Measurements from ENCODE around the gene DOCK4. TPM values are rescaled to one million over a fixed set of nuclear protein-coding genes. Genes with fewer than 3 reads are reported as not detected.

DOCK4 gene
- total and polyA plus RNA-seq, 7 donors: 1.8 to 12.7 (median 7.1) TPM

GRCh38 chr7:112010109-112010508 lies 196.1 kb downstream of the DOCK4 start:
- intact Hi-C loops (cut with DNase I): no loop called here
- WGBS, 3 donors: 90 to 96% (median 95%) methylated on average over 2 of the region's 2 CpGs
- Histone ChIP-seq H3K9me3 (no peaks in the 10 kb centered on the region), H3K4me3 (no peak overlapping the region), H3K27ac (no peak overlapping the region), H3K4me1 (peaks cover 4% of the 10 kb centered on the region), H3K36me3 (ENCODE audit: insufficient read depth in 1 of 2, low read depth in 1 of 2) (no peaks in the 10 kb centered on the region), H3K27me3 (ENCODE audit: insufficient read depth in 3 of 3, low read length in 2 of 3) (no peaks in the 10 kb centered on the region)
- TF ChIP-seq, protein P1, sequence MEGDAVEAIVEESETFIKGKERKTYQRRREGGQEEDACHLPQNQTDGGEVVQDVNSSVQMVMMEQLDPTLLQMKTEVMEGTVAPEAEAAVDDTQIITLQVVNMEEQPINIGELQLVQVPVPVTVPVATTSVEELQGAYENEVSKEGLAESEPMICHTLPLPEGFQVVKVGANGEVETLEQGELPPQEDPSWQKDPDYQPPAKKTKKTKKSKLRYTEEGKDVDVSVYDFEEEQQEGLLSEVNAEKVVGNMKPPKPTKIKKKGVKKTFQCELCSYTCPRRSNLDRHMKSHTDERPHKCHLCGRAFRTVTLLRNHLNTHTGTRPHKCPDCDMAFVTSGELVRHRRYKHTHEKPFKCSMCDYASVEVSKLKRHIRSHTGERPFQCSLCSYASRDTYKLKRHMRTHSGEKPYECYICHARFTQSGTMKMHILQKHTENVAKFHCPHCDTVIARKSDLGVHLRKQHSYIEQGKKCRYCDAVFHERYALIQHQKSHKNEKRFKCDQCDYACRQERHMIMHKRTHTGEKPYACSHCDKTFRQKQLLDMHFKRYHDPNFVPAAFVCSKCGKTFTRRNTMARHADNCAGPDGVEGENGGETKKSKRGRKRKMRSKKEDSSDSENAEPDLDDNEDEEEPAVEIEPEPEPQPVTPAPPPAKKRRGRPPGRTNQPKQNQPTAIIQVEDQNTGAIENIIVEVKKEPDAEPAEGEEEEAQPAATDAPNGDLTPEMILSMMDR (IDR thresholded peaks at IDR 0.05): no peak
- DNase-seq (no peak), ATAC-seq (no peak)

DNA sequence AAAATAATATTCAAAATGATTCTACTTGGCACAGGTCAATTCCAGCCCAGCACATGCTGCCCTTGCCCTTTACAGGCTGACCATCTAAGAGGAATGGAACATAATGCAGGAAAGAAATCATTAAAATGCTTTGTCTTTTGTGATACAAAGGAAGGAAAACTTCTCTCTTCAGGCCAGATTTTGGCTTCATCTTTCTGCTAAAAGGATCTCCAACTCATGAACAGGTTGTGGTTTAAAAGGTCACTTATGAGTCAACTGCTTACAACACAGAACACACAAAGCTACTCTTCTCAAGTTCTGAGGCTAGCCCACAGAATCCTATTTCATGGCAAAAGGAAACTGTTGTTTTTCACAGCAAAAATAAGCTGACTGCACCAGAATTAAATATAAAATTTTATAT lies 197.1 kb downstream of the DOCK4 start:
- Histone ChIP-seq H3K27me3 (ENCODE audit: insufficient read depth in 3 of 3, low read length in 2 of 3) (no peaks in the 10 kb centered on the region), H3K27ac (no peak overlapping the region), H3K9me3 (no peaks in the 10 kb centered on the region), H3K36me3 (ENCODE audit: insufficient read depth in 1 of 2, low read depth in 1 of 2) (no peaks in the 10 kb centered on the region), H3K4me3 (no peak overlapping the region), H3K4me1 (peaks cover 4% of the 10 kb centered on the region)
- ATAC-seq (no peak), DNase-seq (no peak)
- TF ChIP-seq, protein P1 (IDR thresholded peaks at IDR 0.05): no peak
- intact Hi-C loops (cut with DNase I): no loop called here

GRCh38 chr7:112007185-112007584 lies 199.0 kb downstream of the DOCK4 start:
- H3K36me3 ChIP-seq (ENCODE audit: insufficient read depth in 1 of 2, low read depth in 1 of 2): no peaks in the 10 kb centered on the region
- no peaks in the 10 kb centered on the region for H3K27me3 ChIP-seq (ENCODE audit: insufficient read depth in 3 of 3, low read length in 2 of 3)
- 95 to 98% (median 96%) methylated on average over 4 of the region's 4 CpGs for WGBS, 3 donors
- no peak overlapping the region for H3K4me3 ChIP-seq
- ATAC-seq (no peak), DNase-seq (no peak)
- intact Hi-C loops (cut with DNase I): no loop called here
- TF ChIP-seq, protein P1 (IDR thresholded peaks at IDR 0.05): no peak
- no peak overlapping the region for H3K27ac ChIP-seq
- H3K9me3 ChIP-seq: no peaks in the 10 kb centered on the region
- H3K4me1 ChIP-seq: peaks cover 4% of the 10 kb centered on the region

- Histone ChIP-seq H3K27me3 (ENCODE audit: insufficient read depth in 3 of 3, low read length in 2 of 3) (no peaks in the 10 kb centered on the region), H3K27ac (no peak overlapping the region), H3K4me3 (no peak overlapping the region), H3K36me3 (ENCODE audit: insufficient read depth in 1 of 2, low read depth in 1 of 2) (no peaks in the 10 kb centered on the region), H3K9me3 (no peaks in the 10 kb centered on the region), H3K4me1 (peaks cover 4% of the 10 kb centered on the region)
- intact Hi-C loops (cut with DNase I): no loop called here
- TF ChIP-seq, protein P1 (IDR thresholded peaks at IDR 0.05): no peak
- 88 to 94% (median 90%) methylated on average over 2 of the region's 2 CpGs for WGBS, 3 donors
- DNase-seq: no peak
- no peak for ATAC-seq
Observed at GRCh38 chr7:112006071-112006470, 200.1 kb downstream of the DOCK4 start.

DNA sequence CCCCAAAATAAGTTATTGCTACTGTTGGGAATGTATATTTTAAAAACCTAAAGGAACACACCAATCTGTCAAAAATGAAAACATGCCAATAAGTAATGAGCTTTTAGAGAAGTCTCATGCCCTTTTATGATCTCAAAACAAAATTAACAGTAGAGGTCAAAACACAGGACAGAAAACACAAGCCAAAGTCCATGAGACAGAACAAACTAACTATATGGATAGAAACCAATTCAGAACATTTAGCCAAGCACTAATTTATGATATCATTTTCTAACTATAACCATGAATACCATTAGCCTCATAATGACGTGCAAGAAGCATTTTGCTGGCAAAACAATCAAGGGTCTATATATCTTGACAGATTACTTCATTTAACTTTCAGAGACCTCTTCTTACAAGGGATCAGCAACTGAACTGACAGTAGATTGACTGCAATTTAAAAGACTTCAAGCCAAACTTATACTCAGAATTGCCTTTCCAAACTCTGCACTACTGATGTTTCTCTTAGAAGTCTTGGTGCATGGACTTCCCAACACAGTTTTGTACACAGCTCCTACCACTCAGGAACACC lies 200.9 kb downstream of the DOCK4 start:
- Histone ChIP-seq H3K27me3 (ENCODE audit: insufficient read depth in 3 of 3, low read length in 2 of 3) (no peaks in the 10 kb centered on the region), H3K9me3 (no peaks in the 10 kb centered on the region), H3K4me1 (peaks cover 4% of the 10 kb centered on the region), H3K27ac (no peak overlapping the region), H3K4me3 (no peak overlapping the region), H3K36me3 (ENCODE audit: insufficient read depth in 1 of 2, low read depth in 1 of 2) (no peaks in the 10 kb centered on the region)
- intact Hi-C loops (cut with DNase I): no loop called here
- ATAC-seq (no peak), DNase-seq (no peak)
- TF ChIP-seq, protein P1 (IDR thresholded peaks at IDR 0.05): no peak
- WGBS, 3 donors: 7 to 15% (median 13%) methylated on average over 1 of the region's 1 CpG

All from psoas muscle (tissue), 8 donors.